K562 (cell line): ENCODE results near the gene ANAPC13. TPM values are rescaled to one million over a fixed set of nuclear protein-coding genes. Genes with fewer than 3 reads are reported as not detected.

ENCODE experiments used
- BRD9 ChIP-seq: fragments of 450-650 bp; IDR thresholded peaks from 2 replicates; pipeline ENCODE4 v1.6.1; 2018; ENCODE audit warnings: low read depth; ENCODE audit not compliant: partially characterized antibody
- CLOCK ChIP-seq: fragments of 250-450 bp; sonication (Bioruptor Pico); IDR thresholded peaks from 2 replicates; pipeline ENCODE4 v1.4.0; 2020; ENCODE audit warnings: mild to moderate bottlenecking, moderate library complexity, borderline replicate concordance
- GABPB2 ChIP-seq: fragments of 250-450 bp; sonication (Bioruptor Pico); conservative IDR thresholded peaks from 2 replicates; pipeline ENCODE4 v1.5.1; 2021; ENCODE audit warnings: mild to moderate bottlenecking
- HOXB6 ChIP-seq: fragments of 250-450 bp; sonication (Bioruptor Pico); IDR thresholded peaks from 2 replicates; pipeline ENCODE4 v1.5.1; 2022; ENCODE audit warnings: mild to moderate bottlenecking, borderline replicate concordance
- KDM1A ChIP-seq, 2 experiments: fragments of 450-650 bp; IDR thresholded peaks; 2 replicates each; pipeline ENCODE4 v1.6.1; 2016; ENCODE audit warnings: mild to moderate bottlenecking in 2 of 2
- L3MBTL2 ChIP-seq: fragments of 450-650 bp; IDR thresholded peaks from 2 replicates; pipeline ENCODE4 v1.6.1; 2016; ENCODE audit warnings: mild to moderate bottlenecking, moderate library complexity
- MLLT1 ChIP-seq, 2 experiments: fragments of 450-650 bp; IDR thresholded peaks; 2 replicates each; pipeline ENCODE4 v1.6.1; 2016
- MTA1 ChIP-seq: fragments of 450-650 bp; IDR thresholded peaks from 2 replicates; pipeline ENCODE4 v1.6.1; 2017; ENCODE audit warnings: borderline replicate concordance
- POLR2H ChIP-seq: IDR thresholded peaks from 2 replicates; pipeline ENCODE4 v1.6.1; 2016; ENCODE audit warnings: missing genetic modification characterization, low read depth, mild to moderate bottlenecking, control low read depth, missing compliant biosample characterization, moderate library complexity
- RNF219 ChIP-seq: fragments of 250-450 bp; sonication (Bioruptor Pico); IDR thresholded peaks from 2 replicates; pipeline ENCODE4 v1.5.0; 2022; ENCODE audit warnings: mild to moderate bottlenecking
- SNRNP70 ChIP-seq: fragments of 200-400 bp; formaldehyde crosslinking; optimal IDR thresholded peaks from 2 replicates; pipeline ENCODE3; 2017; ENCODE audit warnings: low read depth, low read length
- TAF9B ChIP-seq: fragments of 450-650 bp; IDR thresholded peaks from 2 replicates; pipeline ENCODE4 v1.6.1; 2018; ENCODE audit warnings: mild to moderate bottlenecking; ENCODE audit not compliant: partially characterized antibody
- polyA plus RNA-seq, 8 experiments: library from polyadenylated mRNA; depleted of rRNA in 4 of 8; stranded (reverse) in 5 of 8; unstranded in 3 of 8; fragments of >200 nt; fragmentation: Nextera tagmentation in 2 of 8; fragmentation: Illumina TruSeq in 1 of 8; extraction: Ambion mirVana in 2 of 8; extraction: Trizol in 1 of 8; gene quantifications; 2 replicates each; pipeline versions ENCODE4 v1.2.1 to v1.2.3, GENCODE V29; 2011 to 2014; ENCODE audit warnings: inconsistent platforms in 1 of 8, missing spikeins in 1 of 8
- total RNA-seq, 7 experiments: library from RNA; depleted of rRNA in 6 of 7; stranded (reverse); fragments of >200 nt in 6 of 7; fragmentation: Illumina TruSeq in 2 of 7; extraction: Trizol in 2 of 7; gene quantifications; 2 replicates each; pipeline versions ENCODE4 v1.2.1 to v1.2.3, GENCODE V29; 2011 to 2021; ENCODE audit warnings: low replicate concordance in 1 of 7
- TF ChIP-seq, protein P1 (sequence below), 2 experiments: IDR thresholded peaks; 2 replicates each; pipeline ENCODE4 v1.6.1; 2012; ENCODE audit warnings: improper control_type of control experiment in 2 of 2, low read depth in 2 of 2, low read length in 2 of 2, borderline replicate concordance in 1 of 2
- TF ChIP-seq, protein P2 (sequence below): fragments of 250-450 bp; sonication (Bioruptor Pico); IDR thresholded peaks from 2 replicates; pipeline ENCODE4 v1.4.0; 2020; ENCODE audit warnings: mild to moderate bottlenecking, moderate library complexity
- TF ChIP-seq, protein P3 (sequence below): fragments of 200-800 bp; sonication (Bioruptor generic); IDR thresholded peaks from 2 replicates; pipeline ENCODE4 v1.6.1; 2017; ENCODE audit warnings: missing genetic modification characterization, missing compliant biosample characterization

The ANAPC13 gene
- total and polyA plus RNA-seq, 9 of the 15 experiments (the other 6 are each of a cell fraction or from before 2014, with no cell fraction given) = 48.5 to 238 (median 68.5) TPM

- TF ChIP-seq POLR2H (tag) = 0 out of 2 replicates have a peak, but pooled peaks have one; percentile 15
- TF ChIP-seq TAF9B = peak; percentile 57
- TF ChIP-seq L3MBTL2 = no peak
- TF ChIP-seq, protein P1, sequence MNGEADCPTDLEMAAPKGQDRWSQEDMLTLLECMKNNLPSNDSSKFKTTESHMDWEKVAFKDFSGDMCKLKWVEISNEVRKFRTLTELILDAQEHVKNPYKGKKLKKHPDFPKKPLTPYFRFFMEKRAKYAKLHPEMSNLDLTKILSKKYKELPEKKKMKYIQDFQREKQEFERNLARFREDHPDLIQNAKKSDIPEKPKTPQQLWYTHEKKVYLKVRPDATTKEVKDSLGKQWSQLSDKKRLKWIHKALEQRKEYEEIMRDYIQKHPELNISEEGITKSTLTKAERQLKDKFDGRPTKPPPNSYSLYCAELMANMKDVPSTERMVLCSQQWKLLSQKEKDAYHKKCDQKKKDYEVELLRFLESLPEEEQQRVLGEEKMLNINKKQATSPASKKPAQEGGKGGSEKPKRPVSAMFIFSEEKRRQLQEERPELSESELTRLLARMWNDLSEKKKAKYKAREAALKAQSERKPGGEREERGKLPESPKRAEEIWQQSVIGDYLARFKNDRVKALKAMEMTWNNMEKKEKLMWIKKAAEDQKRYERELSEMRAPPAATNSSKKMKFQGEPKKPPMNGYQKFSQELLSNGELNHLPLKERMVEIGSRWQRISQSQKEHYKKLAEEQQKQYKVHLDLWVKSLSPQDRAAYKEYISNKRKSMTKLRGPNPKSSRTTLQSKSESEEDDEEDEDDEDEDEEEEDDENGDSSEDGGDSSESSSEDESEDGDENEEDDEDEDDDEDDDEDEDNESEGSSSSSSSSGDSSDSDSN (IDR thresholded peaks at IDR 0.05; ENCODE audit: borderline replicate concordance in 1 of 2, low read depth in 2 of 2, low read length in 2 of 2) = no peak
- peak in 1 of 2 experiments; percentile 50; a peak in 1 of 4 replicates for TF ChIP-seq KDM1A (IDR thresholded peaks at IDR 0.05)
- TF ChIP-seq HOXB6 (CRISPR knock-in tag) = no peak
- no peak for TF ChIP-seq GABPB2 (CRISPR knock-in tag)
- TF ChIP-seq, protein P2, sequence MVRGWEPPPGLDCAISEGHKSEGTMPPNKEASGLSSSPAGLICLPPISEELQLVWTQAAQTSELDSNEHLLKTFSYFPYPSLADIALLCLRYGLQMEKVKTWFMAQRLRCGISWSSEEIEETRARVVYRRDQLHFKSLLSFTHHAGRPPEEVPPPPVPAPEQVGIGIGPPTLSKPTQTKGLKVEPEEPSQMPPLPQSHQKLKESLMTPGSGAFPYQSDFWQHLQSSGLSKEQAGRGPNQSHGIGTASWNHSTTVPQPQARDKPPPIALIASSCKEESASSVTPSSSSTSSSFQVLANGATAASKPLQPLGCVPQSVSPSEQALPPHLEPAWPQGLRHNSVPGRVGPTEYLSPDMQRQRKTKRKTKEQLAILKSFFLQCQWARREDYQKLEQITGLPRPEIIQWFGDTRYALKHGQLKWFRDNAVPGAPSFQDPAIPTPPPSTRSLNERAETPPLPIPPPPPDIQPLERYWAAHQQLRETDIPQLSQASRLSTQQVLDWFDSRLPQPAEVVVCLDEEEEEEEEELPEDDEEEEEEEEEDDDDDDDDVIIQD (CRISPR knock-in tag) = peak; percentile 79; the same call in 1 of the 2 replicates
- no peak for TF ChIP-seq BRD9
- TF ChIP-seq MTA1 = peak; percentile 44; the same call in 1 of the 2 replicates
- peak in 1 of 2 experiments; percentile 66; a peak in 2 of 4 replicates for TF ChIP-seq MLLT1 (IDR thresholded peaks at IDR 0.05)
- TF ChIP-seq, protein P3, sequence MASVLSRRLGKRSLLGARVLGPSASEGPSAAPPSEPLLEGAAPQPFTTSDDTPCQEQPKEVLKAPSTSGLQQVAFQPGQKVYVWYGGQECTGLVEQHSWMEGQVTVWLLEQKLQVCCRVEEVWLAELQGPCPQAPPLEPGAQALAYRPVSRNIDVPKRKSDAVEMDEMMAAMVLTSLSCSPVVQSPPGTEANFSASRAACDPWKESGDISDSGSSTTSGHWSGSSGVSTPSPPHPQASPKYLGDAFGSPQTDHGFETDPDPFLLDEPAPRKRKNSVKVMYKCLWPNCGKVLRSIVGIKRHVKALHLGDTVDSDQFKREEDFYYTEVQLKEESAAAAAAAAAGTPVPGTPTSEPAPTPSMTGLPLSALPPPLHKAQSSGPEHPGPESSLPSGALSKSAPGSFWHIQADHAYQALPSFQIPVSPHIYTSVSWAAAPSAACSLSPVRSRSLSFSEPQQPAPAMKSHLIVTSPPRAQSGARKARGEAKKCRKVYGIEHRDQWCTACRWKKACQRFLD = peak; percentile 92
- no peak for TF ChIP-seq RNF219 (CRISPR knock-in tag)
- no peak for TF ChIP-seq CLOCK (CRISPR knock-in tag)
- TF ChIP-seq SNRNP70 = no peak
Observed at GRCh38 chr3:134496471-134497071, 10.8 kb upstream of the ANAPC13 start (continued).
